Transverse colon (tissue), 4 donors: Measurements from ENCODE around the gene USP13. TPM values are rescaled to one million over a fixed set of nuclear protein-coding genes. Genes with fewer than 3 reads are reported as not detected.

Experiments used
- DNase-seq: peaks from one replicate; pipeline ENCODE4 v3.0.0-alpha.2; 2019
- H3K27ac ChIP-seq, 4 donors: fragments of 200-600 bp; sonication (generic); 2 replicates each; pipeline ENCODE4 v1.5.1; 2016 to 2018; ENCODE audit warnings: inconsistent platforms in 4 of 4
- H3K27me3 ChIP-seq: fragments of 200-600 bp; sonication (generic); 2 replicates; pipeline ENCODE4 v1.5.1; 2017; ENCODE audit warnings: inconsistent platforms
- H3K36me3 ChIP-seq, 4 donors: fragments of 200-600 bp; sonication (generic); 2 replicates each; pipeline ENCODE4 v1.5.1; 2017 to 2019; ENCODE audit warnings: inconsistent platforms in 4 of 4
- H3K4me1 ChIP-seq, 4 donors: fragments of 200-600 bp; sonication (generic); 2 replicates each; pipeline ENCODE4 v1.5.1; 2017 to 2020; ENCODE audit warnings: inconsistent platforms in 4 of 4
- H3K4me3 ChIP-seq, 4 donors: fragments of 200-600 bp; sonication (generic); 1 replicate in 1 of 4; 2 replicates in 3 of 4; pipeline versions ENCODE4 v1.5.1 to v1.6.1; 2017 to 2019; ENCODE audit warnings: inconsistent platforms in 4 of 4
- H3K9me3 ChIP-seq, 2 donors: fragments of 200-600 bp; sonication (generic); 2 replicates each; pipeline ENCODE4 v1.5.1; 2017 to 2019; ENCODE audit warnings: inconsistent platforms in 2 of 2
- EP300 ChIP-seq: sonication (generic); formaldehyde crosslinking; IDR thresholded peaks from one replicate; pipeline ENCODE4 v1.6.1; 2017; ENCODE audit warnings: antibody characterized with exemption, low read depth
- POLR2A ChIP-seq: fragments of 450-650 bp; IDR thresholded peaks from one replicate; pipeline ENCODE4 v1.6.1; 2016; ENCODE audit warnings: antibody characterized with exemption, mild to moderate bottlenecking, moderate library complexity
- POLR2AphosphoS5 ChIP-seq, 3 donors: sonication (generic); formaldehyde crosslinking; IDR thresholded peaks; one replicate each; pipeline ENCODE4 v1.6.1; 2016; ENCODE audit warnings: antibody characterized with exemption in 3 of 3
- WGBS, 2 donors: methylation state at CpG; one replicate each; pipeline ENCODE4 v1.1.5; 2018; ENCODE audit warnings: low coverage in 1 of 2; 5-methylcytosine and 5-hydroxymethylcytosine counted together
- in situ Hi-C, 4 donors: fragments of 200-750 bp; cut with MboI; loops; one replicate each; pipeline versions ENCODE4 v1.15.0 to v1.15.1; 2017; ENCODE audit warnings: low sequenced_read_pairs in 3 of 4, low pct_ligation_motif_present in 1 of 4, low pct_unique_long_range_greater_than_20kb in 1 of 4
- intact Hi-C: fragments of 100-400 bp; cut with DNase I; formaldehyde crosslinking; loops from one replicate; pipeline ENCODE4 v1.15.1; 2023; ENCODE audit warnings: low total_unique reads
- total RNA-seq, 4 donors: library from RNA; depleted of rRNA; stranded (reverse); fragments of >200 nt; gene quantifications; one replicate each; pipeline ENCODE4 v1.1.0, GENCODE V29; 2016
- TF ChIP-seq, protein P1 (sequence below), 5 experiments: fragments of 200-600 bp in 3 of 5; fragments of 450-650 bp in 2 of 5; sonication (generic) in 3 of 5; IDR thresholded peaks; 1 replicate in 2 of 5; 2 replicates in 3 of 5; pipeline ENCODE4 v1.5.1; 2016 to 2017; ENCODE audit warnings: antibody characterized with exemption in 5 of 5, inconsistent platforms in 3 of 5, mild to moderate bottlenecking in 2 of 5, moderate library complexity in 1 of 5

USP13 gene
- total RNA-seq, 4 donors from 2014 or later = 2.0 to 3.7 (median 2.7) TPM

DNA sequence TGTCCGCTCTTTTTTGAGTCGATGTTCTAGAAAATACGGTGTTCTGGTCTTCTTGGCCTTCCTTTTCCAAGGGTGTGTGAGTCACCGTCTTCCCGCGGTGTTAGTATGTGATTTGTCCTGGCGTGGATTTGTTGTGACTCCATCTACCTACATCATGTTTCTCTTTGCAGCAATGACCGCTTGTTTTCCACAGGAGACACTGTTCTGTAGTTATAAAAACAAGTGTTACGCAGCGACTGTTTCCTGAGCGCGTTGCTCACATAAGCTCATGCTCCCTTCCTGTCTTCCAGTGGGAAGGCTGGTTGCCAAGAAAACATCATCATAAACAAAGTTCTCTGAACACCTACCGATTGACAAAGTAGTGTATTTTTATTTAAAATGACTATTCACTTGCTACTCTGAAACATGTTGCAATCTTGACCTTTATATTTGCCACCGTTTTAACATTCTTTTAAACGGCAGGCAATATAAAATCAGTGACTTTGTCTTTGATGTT lies 19.0 kb downstream of the USP13 start:
- H3K9me3 ChIP-seq = no peaks in the 10 kb centered on the region
- no peaks in the 10 kb centered on the region for H3K4me1 ChIP-seq
- H3K27me3 ChIP-seq = no peaks in the 10 kb centered on the region
- no peak for TF ChIP-seq POLR2AphosphoS5 (IDR thresholded peaks at IDR 0.05)
- DNase-seq = no peak
- intact Hi-C loops = no loop called here
- no peak overlapping the region for H3K4me3 ChIP-seq
- H3K36me3 ChIP-seq = no peaks in the 10 kb centered on the region
- in situ Hi-C loops = no loop called here
- 85 to 89% methylated on average over 10 to 15 of the region's 15 CpGs for WGBS, 2 donors
- no peak overlapping the region for H3K27ac ChIP-seq

- H3K4me3 ChIP-seq = no peak overlapping the region
- H3K27me3 ChIP-seq = no peaks in the 10 kb centered on the region
- intact Hi-C loops = no loop called here
- no peaks in the 10 kb centered on the region for H3K4me1 ChIP-seq
- 83 to 87% methylated on average over 4 of the region's 4 CpGs for WGBS, 2 donors
- no peak for DNase-seq
- H3K27ac ChIP-seq = no peak overlapping the region
- no peaks in the 10 kb centered on the region for H3K36me3 ChIP-seq
- in situ Hi-C loops = no loop called here
- no peaks in the 10 kb centered on the region for H3K9me3 ChIP-seq
- TF ChIP-seq POLR2AphosphoS5 (IDR thresholded peaks at IDR 0.05) = no peak
- no peak for TF ChIP-seq EP300
- TF ChIP-seq, protein P1, sequence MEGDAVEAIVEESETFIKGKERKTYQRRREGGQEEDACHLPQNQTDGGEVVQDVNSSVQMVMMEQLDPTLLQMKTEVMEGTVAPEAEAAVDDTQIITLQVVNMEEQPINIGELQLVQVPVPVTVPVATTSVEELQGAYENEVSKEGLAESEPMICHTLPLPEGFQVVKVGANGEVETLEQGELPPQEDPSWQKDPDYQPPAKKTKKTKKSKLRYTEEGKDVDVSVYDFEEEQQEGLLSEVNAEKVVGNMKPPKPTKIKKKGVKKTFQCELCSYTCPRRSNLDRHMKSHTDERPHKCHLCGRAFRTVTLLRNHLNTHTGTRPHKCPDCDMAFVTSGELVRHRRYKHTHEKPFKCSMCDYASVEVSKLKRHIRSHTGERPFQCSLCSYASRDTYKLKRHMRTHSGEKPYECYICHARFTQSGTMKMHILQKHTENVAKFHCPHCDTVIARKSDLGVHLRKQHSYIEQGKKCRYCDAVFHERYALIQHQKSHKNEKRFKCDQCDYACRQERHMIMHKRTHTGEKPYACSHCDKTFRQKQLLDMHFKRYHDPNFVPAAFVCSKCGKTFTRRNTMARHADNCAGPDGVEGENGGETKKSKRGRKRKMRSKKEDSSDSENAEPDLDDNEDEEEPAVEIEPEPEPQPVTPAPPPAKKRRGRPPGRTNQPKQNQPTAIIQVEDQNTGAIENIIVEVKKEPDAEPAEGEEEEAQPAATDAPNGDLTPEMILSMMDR (IDR thresholded peaks at IDR 0.05) = no peak
Observed at GRCh38 chr3:179672918-179673317, 20.1 kb downstream of the USP13 start.

DNA sequence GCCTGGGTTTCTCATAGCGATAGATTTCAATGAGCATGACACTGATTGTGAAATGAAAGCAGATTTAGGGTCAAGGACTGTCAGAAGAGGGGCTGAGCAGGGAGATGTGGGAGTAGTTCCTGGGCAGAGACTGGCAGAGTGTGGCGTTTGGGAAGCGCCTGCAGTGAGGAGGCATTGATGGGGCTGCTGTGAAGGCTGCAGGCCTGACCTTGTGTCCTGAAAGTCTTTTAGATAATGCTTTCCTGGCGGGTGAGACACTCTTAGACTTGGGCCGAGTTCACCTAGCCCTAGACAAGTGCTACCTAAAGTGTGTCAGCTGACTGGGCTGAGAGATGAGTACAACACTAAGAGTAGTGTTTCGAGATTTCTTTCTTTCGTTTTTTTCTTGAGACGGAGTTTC lies 20.7 kb downstream of the USP13 start:
- intact Hi-C loops = no loop called here
- no peak overlapping the region for H3K4me3 ChIP-seq
- WGBS, 2 donors = 97 to 98% methylated on average over 8 of the region's 8 CpGs
- H3K36me3 ChIP-seq = no peaks in the 10 kb centered on the region
- in situ Hi-C loops = no loop called here
- H3K4me1 ChIP-seq = peaks cover 0 to 2% (median 0%) of the 10 kb centered on the region in 4 donors
- TF ChIP-seq, protein P1 (IDR thresholded peaks at IDR 0.05) = no peak
- TF ChIP-seq POLR2A = no peak
- TF ChIP-seq EP300 = no peak
- no peak for TF ChIP-seq POLR2AphosphoS5 (IDR thresholded peaks at IDR 0.05)
- no peaks in the 10 kb centered on the region for H3K9me3 ChIP-seq
- no peaks in the 10 kb centered on the region for H3K27me3 ChIP-seq
- DNase-seq = no peak
- H3K27ac ChIP-seq = no peak overlapping the region

GRCh38 chr3:179676081-179676480 lies 23.2 kb downstream of the USP13 start:
- 88 to 93% methylated on average over 5 of the region's 5 CpGs for WGBS, 2 donors

More at GRCh38 chr3:179676081-179676480, 23.2 kb downstream of the USP13 start:
- in situ Hi-C loops (no loop called here), intact Hi-C loops (no loop called here)
- TF ChIP-seq POLR2AphosphoS5 (IDR thresholded peaks at IDR 0.05) (no peak), POLR2A (no peak), EP300 (no peak)
- TF ChIP-seq, protein P1 (IDR thresholded peaks at IDR 0.05) = no peak
- peaks cover 0 to 3% (median 0%) of the 10 kb centered on the region in 4 donors for H3K4me1 ChIP-seq
- H3K27ac ChIP-seq = no peak overlapping the region
- no peak for DNase-seq
- no peak overlapping the region for H3K4me3 ChIP-seq
- no peaks in the 10 kb centered on the region for H3K36me3 ChIP-seq
- H3K9me3 ChIP-seq = no peaks in the 10 kb centered on the region
- H3K27me3 ChIP-seq = no peaks in the 10 kb centered on the region
